Stomach (tissue), 4 donors: Measurements from ENCODE around the gene DISC1.

Experiments used
- CTCF ChIP-seq, 7 experiments: fragments of 450-650 bp in 4 of 7; fragments of 200-600 bp in 3 of 7; sonication (generic) in 3 of 7; IDR thresholded peaks; one replicate each; pipeline ENCODE4 v1.5.1; 2016 to 2019; ENCODE audit warnings: antibody characterized with exemption in 7 of 7, control low read depth in 2 of 7, mild to moderate bottlenecking in 1 of 7
- EP300 ChIP-seq: sonication (generic); formaldehyde crosslinking; IDR thresholded peaks from one replicate; pipeline ENCODE4 v1.6.1; 2017; ENCODE audit warnings: antibody characterized with exemption
- POLR2A ChIP-seq, 4 donors: fragments of 450-650 bp; IDR thresholded peaks; one replicate each; pipeline ENCODE4 v1.6.1; 2016; ENCODE audit warnings: antibody characterized with exemption in 4 of 4, control low read depth in 2 of 4, mild to moderate bottlenecking in 1 of 4, moderate library complexity in 1 of 4

GRCh38 chr1:231674575-231674974 lies 48.0 kb downstream of the DISC1 start:
- TF ChIP-seq EP300 (no peak), CTCF (IDR thresholded peaks at IDR 0.05) (no peak), POLR2A (IDR thresholded peaks at IDR 0.05) (no peak)
